HepG2 (cell line): ENCODE measurements around the gene RIPOR1. TPM values are rescaled to one million over a fixed set of nuclear protein-coding genes. Genes with fewer than 3 reads are reported as not detected.
A peak's percentile ranks its signal among the peaks of the same experiment; 100 is the strongest.

ENCODE experiments used
- E2F1 ChIP-seq: sonication (generic); formaldehyde crosslinking; IDR thresholded peaks from 2 replicates; pipeline ENCODE4 v1.5.0; 2020; ENCODE audit warnings: missing genetic modification reagents
- FOXK2 ChIP-seq: fragments of 450-650 bp; IDR thresholded peaks from 2 replicates; pipeline ENCODE4 v1.6.1; 2016
- HINFP ChIP-seq: sonication (generic); formaldehyde crosslinking; IDR thresholded peaks from 2 replicates; pipeline ENCODE4 v1.4.0; 2020; ENCODE audit warnings: low read depth, mild to moderate bottlenecking, missing genetic modification reagents
- HNRNPK ChIP-seq: fragments of 200-400 bp; formaldehyde crosslinking; IDR thresholded peaks from 2 replicates; pipeline ENCODE4 v1.6.1; 2018; ENCODE audit warnings: low read length, low read depth, moderate library complexity, mild to moderate bottlenecking; ENCODE audit not compliant: poor library complexity, severe bottlenecking
- MXD1 ChIP-seq: sonication (generic); formaldehyde crosslinking; IDR thresholded peaks from 2 replicates; pipeline ENCODE4 v1.4.0; 2020; ENCODE audit warnings: mild to moderate bottlenecking, missing genetic modification reagents
- TCF7 ChIP-seq: sonication (generic); IDR thresholded peaks from 2 replicates; pipeline ENCODE4 v1.6.1; 2016; ENCODE audit warnings: antibody characterized with exemption, low read depth
- TEF ChIP-seq: sonication (generic); formaldehyde crosslinking; IDR thresholded peaks from 2 replicates; pipeline ENCODE4 v1.5.0; 2020; ENCODE audit warnings: missing genetic modification reagents
- ZBTB39 ChIP-seq: sonication (generic); formaldehyde crosslinking; IDR thresholded peaks from 2 replicates; pipeline ENCODE4 v1.5.0; 2020; ENCODE audit warnings: missing genetic modification reagents
- ZBTB49 ChIP-seq: sonication (generic); formaldehyde crosslinking; IDR thresholded peaks from 2 replicates; pipeline ENCODE4 v1.4.0; 2020; ENCODE audit warnings: missing genetic modification reagents, borderline replicate concordance
- ZFP36 ChIP-seq: fragments of 150-350 bp; IDR thresholded peaks from 2 replicates; pipeline ENCODE4 v1.6.1; 2018; ENCODE audit warnings: borderline replicate concordance, low read length, low read depth; ENCODE audit not compliant: partially characterized antibody
- ZNF367 ChIP-seq: sonication (generic); formaldehyde crosslinking; IDR thresholded peaks from 2 replicates; pipeline ENCODE4 v1.4.0; 2020; ENCODE audit warnings: missing genetic modification reagents, borderline replicate concordance
- ZNF710 ChIP-seq: sonication (generic); formaldehyde crosslinking; IDR thresholded peaks from 2 replicates; pipeline ENCODE4 v1.5.0; 2020; ENCODE audit warnings: mild to moderate bottlenecking, missing genetic modification reagents, borderline replicate concordance
- ZNF737 ChIP-seq: sonication (generic); formaldehyde crosslinking; IDR thresholded peaks from 2 replicates; pipeline ENCODE4 v1.5.0; 2020; ENCODE audit warnings: missing genetic modification reagents, mild to moderate bottlenecking, borderline replicate concordance
- ZUFSP ChIP-seq: sonication (generic); formaldehyde crosslinking; IDR thresholded peaks from 2 replicates; pipeline ENCODE4 v1.9.0; 2021; ENCODE audit warnings: missing genetic modification reagents, mild to moderate bottlenecking, borderline replicate concordance
- polyA plus RNA-seq, 8 experiments: library from polyadenylated mRNA; depleted of rRNA in 3 of 8; stranded (reverse) in 7 of 8; unstranded in 1 of 8; fragments of >200 nt; fragmentation: Illumina TruSeq in 4 of 8; extraction: Trizol in 4 of 8; gene quantifications; 2 replicates each; pipeline versions ENCODE4 v1.2.1 to v1.2.3, GENCODE V29; 2011 to 2016; ENCODE audit warnings: low read depth in 4 of 8, missing spikeins in 1 of 8, mixed read lengths in 1 of 8; ENCODE audit not compliant: insufficient read depth in 1 of 8
- total RNA-seq, 5 experiments: library from RNA; depleted of rRNA; stranded (reverse); fragments of >200 nt; fragmentation: Illumina TruSeq; extraction: Trizol; gene quantifications; 2 replicates each; pipeline ENCODE4 v1.2.3, GENCODE V29; 2016; ENCODE audit warnings: low read depth in 1 of 5

The RIPOR1 gene
- total and polyA plus RNA-seq, 2 of the 13 experiments (the other 11 are each of a cell fraction or from before 2014, with no cell fraction given), result 4.6 to 8.1 TPM

- no peak for TF ChIP-seq TCF7
- no peak for TF ChIP-seq E2F1 (CRISPR knock-in tag)
- no peak for TF ChIP-seq ZFP36
- no peak for TF ChIP-seq ZBTB49 (CRISPR knock-in tag)
- TF ChIP-seq HINFP (CRISPR knock-in tag), result no peak
- TF ChIP-seq ZNF367 (CRISPR knock-in tag), result no peak
- no peak for TF ChIP-seq ZNF737 (CRISPR knock-in tag)
- peak; percentile 58 for TF ChIP-seq HNRNPK
- TF ChIP-seq MXD1 (CRISPR knock-in tag), result peak; percentile 27; the same call in 1 of the 2 replicates
- no peak for TF ChIP-seq TEF (CRISPR knock-in tag)
- TF ChIP-seq ZNF710 (CRISPR knock-in tag), result no peak
- no peak for TF ChIP-seq FOXK2
- no peak for TF ChIP-seq ZUFSP
- no peak for TF ChIP-seq ZBTB39
Observed at GRCh38 chr16:67530013-67530939, 1.6 kb downstream of the RIPOR1 start (continued).
